ENCODE results near the gene CD48.

DNA sequence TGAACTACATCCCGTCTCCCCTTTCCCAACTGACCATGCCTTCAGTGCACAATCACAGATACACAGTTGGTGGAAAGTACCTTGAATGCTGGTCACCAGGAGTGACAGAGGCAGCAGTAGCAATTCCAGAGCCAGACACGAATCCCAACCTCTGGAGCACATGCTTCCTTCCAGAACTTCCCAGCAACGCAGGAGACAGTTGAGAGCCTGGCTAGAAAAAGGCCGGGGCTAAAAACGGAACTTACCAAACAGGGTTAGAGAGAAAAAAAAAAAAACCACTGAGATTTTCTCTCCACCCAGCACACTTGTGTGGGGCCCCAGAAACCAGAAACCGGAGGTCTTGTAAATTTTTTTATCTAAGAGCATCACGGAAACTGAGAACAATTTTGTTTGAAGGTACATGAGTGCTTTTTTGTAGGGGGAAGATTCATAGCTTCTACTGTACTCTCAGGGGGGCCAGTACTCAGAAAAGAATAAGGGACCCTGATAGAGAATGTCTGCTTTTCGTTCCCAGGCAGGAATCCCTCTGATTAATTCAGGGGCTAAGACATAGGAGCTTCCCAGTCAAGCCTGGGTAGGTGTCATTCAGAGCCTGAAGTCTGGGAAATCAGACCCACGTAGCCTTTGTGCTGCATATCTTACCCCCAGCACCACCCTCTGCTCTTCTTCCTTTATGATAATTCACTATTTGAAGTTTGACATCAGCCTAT, at the start of gene CD48:
- TF ChIP-seq, protein P1, sequence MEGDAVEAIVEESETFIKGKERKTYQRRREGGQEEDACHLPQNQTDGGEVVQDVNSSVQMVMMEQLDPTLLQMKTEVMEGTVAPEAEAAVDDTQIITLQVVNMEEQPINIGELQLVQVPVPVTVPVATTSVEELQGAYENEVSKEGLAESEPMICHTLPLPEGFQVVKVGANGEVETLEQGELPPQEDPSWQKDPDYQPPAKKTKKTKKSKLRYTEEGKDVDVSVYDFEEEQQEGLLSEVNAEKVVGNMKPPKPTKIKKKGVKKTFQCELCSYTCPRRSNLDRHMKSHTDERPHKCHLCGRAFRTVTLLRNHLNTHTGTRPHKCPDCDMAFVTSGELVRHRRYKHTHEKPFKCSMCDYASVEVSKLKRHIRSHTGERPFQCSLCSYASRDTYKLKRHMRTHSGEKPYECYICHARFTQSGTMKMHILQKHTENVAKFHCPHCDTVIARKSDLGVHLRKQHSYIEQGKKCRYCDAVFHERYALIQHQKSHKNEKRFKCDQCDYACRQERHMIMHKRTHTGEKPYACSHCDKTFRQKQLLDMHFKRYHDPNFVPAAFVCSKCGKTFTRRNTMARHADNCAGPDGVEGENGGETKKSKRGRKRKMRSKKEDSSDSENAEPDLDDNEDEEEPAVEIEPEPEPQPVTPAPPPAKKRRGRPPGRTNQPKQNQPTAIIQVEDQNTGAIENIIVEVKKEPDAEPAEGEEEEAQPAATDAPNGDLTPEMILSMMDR (IDR thresholded peaks at IDR 0.05; ENCODE audit: low read depth, low read length) = no peak
- TF ChIP-seq EZH2phosphoT487 (IDR thresholded peaks at IDR 0.05; ENCODE audit: low read depth) = no peak

All from OCI-LY3 (cell line).